GM13977 (cell line): ENCODE results near the gene KIAA1671.
"Not testable (repeated sequence)": the region's sequence is repeated elsewhere in the genome, so short reads cannot be mapped to it uniquely, and the experiment has no call there.

ENCODE experiments used
- DNase-seq: peaks from one replicate; pipeline ENCODE4 v3.0.0; 2012; ENCODE audit warnings: low spot score
- CTCF ChIP-seq: IDR thresholded peaks from 2 replicates; pipeline ENCODE4 v1.5.1; 2012; ENCODE audit warnings: mild to moderate bottlenecking, control low read depth; ENCODE audit not compliant: insufficient read depth; ENCODE audit errors: extremely low read depth, missing control alignments
- in situ Hi-C: fragments of 300-500 bp; cut with MboI; formaldehyde crosslinking; loops from one replicate; pipeline ENCODE4 v1.12.0; 2022; ENCODE audit warnings: low sequenced_read_pairs, low pct_unique_long_range_greater_than_20kb, mixed read lengths, inconsistent platforms; ENCODE audit not compliant: unreplicated experiment

The KIAA1671 gene

GRCh38 chr22:25213221-25213620 is 260.7 kb downstream of the KIAA1671 start:
- TF ChIP-seq CTCF: no peak
- in situ Hi-C loops: no loop called here
- no peak for DNase-seq

DNA sequence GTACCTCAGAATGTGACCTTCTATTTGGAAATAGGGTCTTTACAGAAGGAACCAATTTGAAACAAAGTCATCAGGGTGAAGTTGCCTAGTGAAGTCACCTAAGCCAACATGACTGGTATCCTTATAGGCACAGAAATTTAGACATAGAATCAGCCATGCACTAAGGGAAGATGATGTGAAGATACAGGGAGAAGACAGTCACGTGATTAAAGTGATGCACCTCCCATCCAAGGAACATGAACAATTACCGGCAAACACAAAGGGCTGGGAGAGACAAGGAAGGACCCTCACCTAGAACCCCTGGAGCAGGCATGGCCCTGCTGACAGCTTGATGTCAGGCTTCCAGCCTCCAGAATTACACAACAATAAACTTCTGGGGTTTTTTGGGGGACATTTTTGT is 263.7 kb downstream of the KIAA1671 start:
- no peak for TF ChIP-seq CTCF
- DNase-seq: no peak
- in situ Hi-C loops: no loop called here

- in situ Hi-C loops: no loop called here
- DNase-seq: no peak
- no peak for TF ChIP-seq CTCF
Measured at GRCh38 chr22:25219211-25219689, 266.7 kb downstream of the KIAA1671 start, which contains the start of gene CRYBB2. CRYBB2 (plus strand) TSS chr22:25219639; CDS start chr22:25221430, 1,791 bp downstream.

DNA sequence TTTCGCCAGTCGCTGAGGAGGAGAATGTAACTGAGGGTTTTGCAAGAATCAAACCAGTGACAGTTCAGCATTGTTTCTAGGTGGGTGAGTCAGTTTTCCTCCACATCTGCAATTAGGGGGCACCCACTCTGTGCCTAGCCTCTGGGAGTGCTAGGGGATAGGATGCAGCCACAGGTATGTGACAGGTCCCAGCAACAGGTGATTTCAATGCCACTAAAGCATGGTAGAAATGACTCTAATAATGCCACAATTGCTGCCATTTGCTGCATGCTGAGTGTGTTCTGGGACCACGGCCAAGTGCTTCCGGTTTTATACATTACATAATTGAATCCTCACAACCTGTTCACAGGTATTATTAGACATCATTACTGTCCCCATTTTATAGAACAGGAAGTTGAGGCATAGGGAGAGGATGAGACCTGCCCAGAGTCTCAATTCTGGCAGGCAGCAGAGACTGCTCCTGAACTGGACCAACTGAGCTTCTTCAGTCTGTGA is 267.5 kb downstream of the KIAA1671 start:
- in situ Hi-C loops: no loop called here
- DNase-seq: no peak
- TF ChIP-seq CTCF: no peak

- in situ Hi-C loops: no loop called here
- TF ChIP-seq CTCF: no peak
- DNase-seq: no peak
Measured at GRCh38 chr22:25221790-25222189, 269.3 kb downstream of the KIAA1671 start.

DNA sequence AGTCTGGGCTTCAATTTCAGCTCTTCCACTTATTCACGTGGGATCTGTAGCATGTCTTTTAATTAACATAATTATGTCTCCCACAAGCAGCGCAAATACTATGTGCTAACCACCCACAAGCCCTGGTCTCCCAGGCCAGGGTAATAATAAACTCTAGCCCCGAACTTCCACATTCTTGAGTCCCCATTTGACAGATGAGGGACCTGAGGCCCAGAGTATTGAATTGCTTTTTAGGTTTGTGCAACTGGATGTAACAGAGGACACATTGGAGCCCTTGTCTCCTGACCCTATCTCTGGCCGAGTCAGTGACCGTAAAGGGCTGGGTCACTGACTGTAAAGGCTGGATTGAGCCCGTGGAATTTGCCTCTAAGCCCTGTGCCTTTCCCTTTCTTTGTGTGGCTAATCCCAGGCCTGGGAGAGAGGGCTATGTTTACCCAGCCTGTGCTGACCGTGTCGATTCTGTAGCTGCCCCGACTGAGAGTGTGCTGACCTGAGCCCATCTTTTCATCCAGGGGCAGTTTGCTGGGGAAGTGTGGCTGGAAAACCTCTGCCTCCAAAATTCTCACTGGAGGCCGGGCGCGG is 270.8 kb downstream of the KIAA1671 start:
- DNase-seq: no peak
- TF ChIP-seq CTCF: no peak
- in situ Hi-C loops: no loop called here

GRCh38 chr22:25228822-25229221 is 276.3 kb downstream of the KIAA1671 start:
- DNase-seq: no peak
- no peak for TF ChIP-seq CTCF
- in situ Hi-C loops: no loop called here

GRCh38 chr22:25230760-25231159 is 278.2 kb downstream of the KIAA1671 start:
- in situ Hi-C loops, DNase-seq: not testable (repeated sequence)
